ENCODE measurements around the gene SMARCA2. TPM values are rescaled to one million over a fixed set of nuclear protein-coding genes. Genes with fewer than 3 reads are reported as not detected.

The SMARCA2 gene
- total and polyA plus RNA-seq, 4 experiments from 2014 or later, result 18.5 to 245 (median 142) TPM

- Histone ChIP-seq H3K9me3 (ENCODE audit: control insufficient read depth in 1 of 2, low read length in 2 of 2) (no peaks in the 10 kb centered on the region), H3K4me1 (ENCODE audit: insufficient read depth, low read length) (no peaks in the 10 kb centered on the region), H3K27me3 (ENCODE audit: insufficient read depth, low read length) (no peaks in the 10 kb centered on the region), H3K4me3 (ENCODE audit: low read length in 2 of 2) (no peak overlapping the region), H3K36me3 (ENCODE audit: insufficient read depth, low read length) (no peaks in the 10 kb centered on the region), H3K27ac (ENCODE audit: low read depth, low read length) (no peak overlapping the region)
- DNase-seq, result no peak
- H3K4me1 Mint-ChIP-seq, result no peaks in the 10 kb centered on the region
- no peak overlapping the region for H3K4me3 Mint-ChIP-seq
- CTCF ChIA-PET (ENCODE audit: partially characterized antibody), result interaction anchor here (1.4 kb wide), 1 partner anchor 32 kb away, joined by 4 read pairs; no protein-coding TSS in a partner anchor
- H3K27ac Mint-ChIP-seq, result no peak overlapping the region
- POLR2A ChIA-PET (ENCODE audit: partially characterized antibody), result no interaction called here
- no peaks in the 10 kb centered on the region for H3K9me3 Mint-ChIP-seq
- intact Hi-C loops (cut with micrococcal nuclease), result no loop called here
- H3K27me3 Mint-ChIP-seq, result peaks cover 2 to 4% of the 10 kb centered on the region in 2 donors
- H3K36me3 Mint-ChIP-seq, result no peaks in the 10 kb centered on the region
Observed at GRCh38 chr9:1996156-1996555, 19.0 kb upstream of the SMARCA2 start.

- peaks cover 2 to 6% of the 10 kb centered on the region in 2 donors for H3K27me3 Mint-ChIP-seq
- POLR2A ChIA-PET (ENCODE audit: partially characterized antibody), result interaction anchor here (1.0 kb wide), 1 partner anchor 18 kb away, joined by 4 read pairs; the partner anchor contains the start of gene SMARCA2
- no peaks in the 10 kb centered on the region for H3K9me3 Mint-ChIP-seq
- no peaks in the 10 kb centered on the region for H3K36me3 Mint-ChIP-seq
- no peak overlapping the region for H3K4me3 ChIP-seq (ENCODE audit: low read length in 2 of 2)
- no peaks in the 10 kb centered on the region for H3K27me3 ChIP-seq (ENCODE audit: insufficient read depth, low read length)
- H3K27ac ChIP-seq (ENCODE audit: low read depth, low read length), result no peak overlapping the region
- no peak for DNase-seq
- no peaks in the 10 kb centered on the region for H3K36me3 ChIP-seq (ENCODE audit: insufficient read depth, low read length)
- H3K4me1 Mint-ChIP-seq, result no peaks in the 10 kb centered on the region
- CTCF ChIA-PET (ENCODE audit: partially characterized antibody), result no interaction called here
- intact Hi-C loops (cut with micrococcal nuclease), result no loop called here
- no peak overlapping the region for H3K27ac Mint-ChIP-seq
- H3K4me1 ChIP-seq (ENCODE audit: insufficient read depth, low read length), result no peaks in the 10 kb centered on the region
- no peak overlapping the region for H3K4me3 Mint-ChIP-seq
- H3K9me3 ChIP-seq (ENCODE audit: control insufficient read depth in 1 of 2, low read length in 2 of 2), result no peaks in the 10 kb centered on the region
Observed at GRCh38 chr9:1997646-1998045, 17.5 kb upstream of the SMARCA2 start.

GRCh38 chr9:1998111-1998510 is 17.0 kb upstream of the SMARCA2 start:
- H3K36me3 ChIP-seq (ENCODE audit: insufficient read depth, low read length), result no peaks in the 10 kb centered on the region
- H3K27ac Mint-ChIP-seq, result peak overlapping the region in 1 of 7 donors; percentile 24
- H3K27ac ChIP-seq (ENCODE audit: low read depth, low read length), result no peak overlapping the region
- no peaks in the 10 kb centered on the region for H3K36me3 Mint-ChIP-seq
- no peaks in the 10 kb centered on the region for H3K4me1 ChIP-seq (ENCODE audit: insufficient read depth, low read length)
- no peaks in the 10 kb centered on the region for H3K9me3 Mint-ChIP-seq
- intact Hi-C loops (cut with micrococcal nuclease), result no loop called here
- POLR2A ChIA-PET (ENCODE audit: partially characterized antibody), result interaction anchor here (1.0 kb wide), 1 partner anchor 17 kb away, joined by 4 read pairs; the partner anchor contains the start of gene SMARCA2
- CTCF ChIA-PET (ENCODE audit: partially characterized antibody), result no interaction called here
- H3K4me1 Mint-ChIP-seq, result no peaks in the 10 kb centered on the region
- no peak overlapping the region for H3K4me3 ChIP-seq (ENCODE audit: low read length in 2 of 2)
- H3K9me3 ChIP-seq (ENCODE audit: control insufficient read depth in 1 of 2, low read length in 2 of 2), result no peaks in the 10 kb centered on the region
- H3K27me3 ChIP-seq (ENCODE audit: insufficient read depth, low read length), result no peaks in the 10 kb centered on the region
- no peak for DNase-seq
- peaks cover 2 to 6% of the 10 kb centered on the region in 2 donors for H3K27me3 Mint-ChIP-seq
- no peak overlapping the region for H3K4me3 Mint-ChIP-seq

- CTCF ChIA-PET (ENCODE audit: partially characterized antibody), result interaction anchor here (0.9 kb wide), 1 partner anchor 68 kb away, joined by 3 read pairs; no protein-coding TSS in a partner anchor
- DNase-seq, result no peak
- no peaks in the 10 kb centered on the region for H3K36me3 ChIP-seq (ENCODE audit: insufficient read depth, low read length)
- no peaks in the 10 kb centered on the region for H3K9me3 Mint-ChIP-seq
- H3K4me1 ChIP-seq (ENCODE audit: insufficient read depth, low read length), result no peaks in the 10 kb centered on the region
- H3K4me3 Mint-ChIP-seq, result peak overlapping the region in 1 of 8 donors; percentile 48
- no peak overlapping the region for H3K27ac ChIP-seq (ENCODE audit: low read depth, low read length)
- no peak overlapping the region for H3K4me3 ChIP-seq (ENCODE audit: low read length in 2 of 2)
- no peak overlapping the region for H3K27ac Mint-ChIP-seq
- no peaks in the 10 kb centered on the region for H3K9me3 ChIP-seq (ENCODE audit: control insufficient read depth in 1 of 2, low read length in 2 of 2)
- no peaks in the 10 kb centered on the region for H3K36me3 Mint-ChIP-seq
- H3K27me3 Mint-ChIP-seq, result peaks cover 2 to 10% of the 10 kb centered on the region in 2 donors
- H3K27me3 ChIP-seq (ENCODE audit: insufficient read depth, low read length), result no peaks in the 10 kb centered on the region
- POLR2A ChIA-PET (ENCODE audit: partially characterized antibody), result no interaction called here
- peaks cover 0 to 6% (median 5%) of the 10 kb centered on the region in 4 donors for H3K4me1 Mint-ChIP-seq
- intact Hi-C loops (cut with micrococcal nuclease), result no loop called here
Observed at GRCh38 chr9:2000314-2000713, 14.8 kb upstream of the SMARCA2 start.

DNA sequence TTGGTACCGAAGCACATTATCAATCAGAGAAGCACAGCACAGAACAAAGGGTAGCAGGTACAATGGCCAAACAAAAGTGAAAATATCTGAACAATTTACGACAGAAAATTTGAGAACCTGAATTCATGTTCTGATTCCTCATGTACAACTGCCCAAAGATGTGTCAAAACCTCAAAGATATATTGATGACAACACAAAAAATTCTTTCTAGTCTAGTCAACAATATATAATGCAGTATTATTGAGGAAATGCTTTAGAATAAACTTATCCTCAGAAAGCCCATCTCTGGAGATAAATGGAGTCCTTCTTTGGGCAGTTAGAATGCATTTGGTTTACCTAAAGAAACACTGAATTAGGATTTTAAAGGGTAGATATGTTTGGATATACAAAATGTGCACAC is 6.8 kb upstream of the SMARCA2 start:
- Histone ChIP-seq H3K27me3 (ENCODE audit: insufficient read depth, low read length) (no peaks in the 10 kb centered on the region), H3K4me1 (ENCODE audit: insufficient read depth, low read length) (peaks cover 4% of the 10 kb centered on the region), H3K36me3 (ENCODE audit: insufficient read depth, low read length) (no peaks in the 10 kb centered on the region), H3K9me3 (ENCODE audit: control insufficient read depth in 1 of 2, low read length in 2 of 2) (no peaks in the 10 kb centered on the region), H3K27ac (ENCODE audit: low read depth, low read length) (no peak overlapping the region), H3K4me3 (ENCODE audit: low read length in 2 of 2) (no peak overlapping the region)
- Mint-ChIP-seq H3K4me1 (peaks cover 0 to 11% (median 6%) of the 10 kb centered on the region in 4 donors), H3K4me3 (no peak overlapping the region), H3K27me3 (peaks cover 0 to 6% of the 10 kb centered on the region in 2 donors), H3K9me3 (no peaks in the 10 kb centered on the region), H3K27ac (no peak overlapping the region), H3K36me3 (no peaks in the 10 kb centered on the region)
- POLR2A ChIA-PET (ENCODE audit: partially characterized antibody), result no interaction called here
- CTCF ChIA-PET (ENCODE audit: partially characterized antibody), result no interaction called here
- DNase-seq, result no peak
- intact Hi-C loops (cut with micrococcal nuclease), result no loop called here

- ChIA-PET CTCF (ENCODE audit: partially characterized antibody) (interaction anchor here (1.8 kb wide), 1 partner anchor 75 kb away, joined by 5 read pairs; no protein-coding TSS in a partner anchor), POLR2A (ENCODE audit: partially characterized antibody) (interaction anchor here (1.2 to 7.3 kb wide), 3 partner anchors 10 to 43 kb away, joined by 4 to 174 read pairs (median 5); no protein-coding TSS in a partner anchor)
- Mint-ChIP-seq H3K4me1 (peaks cover 0 to 14% (median 7%) of the 10 kb centered on the region in 4 donors), H3K27ac (peak overlapping the region in 2 of 7 donors; percentile 25 to 72), H3K4me3 (peak overlapping the region in 1 of 8 donors; percentile 7), H3K36me3 (peaks cover 0 to 14% of the 10 kb centered on the region in 2 donors), H3K9me3 (peaks cover 0 to 2% (median 0%) of the 10 kb centered on the region in 8 donors), H3K27me3 (peaks cover 0 to 2% of the 10 kb centered on the region in 2 donors)
- H3K9me3 ChIP-seq (ENCODE audit: control insufficient read depth in 1 of 2, low read length in 2 of 2), result no peaks in the 10 kb centered on the region
- no peaks in the 10 kb centered on the region for H3K27me3 ChIP-seq (ENCODE audit: insufficient read depth, low read length)
- no peak for DNase-seq
- no peak overlapping the region for H3K27ac ChIP-seq (ENCODE audit: low read depth, low read length)
- no peak overlapping the region for H3K4me3 ChIP-seq (ENCODE audit: low read length in 2 of 2)
- intact Hi-C loops (cut with micrococcal nuclease), result no loop called here
- H3K4me1 ChIP-seq (ENCODE audit: insufficient read depth, low read length), result peaks cover 10% of the 10 kb centered on the region
- no peaks in the 10 kb centered on the region for H3K36me3 ChIP-seq (ENCODE audit: insufficient read depth, low read length)
Observed at GRCh38 chr9:2012347-2012746, 2.8 kb upstream of the SMARCA2 start.

DNA sequence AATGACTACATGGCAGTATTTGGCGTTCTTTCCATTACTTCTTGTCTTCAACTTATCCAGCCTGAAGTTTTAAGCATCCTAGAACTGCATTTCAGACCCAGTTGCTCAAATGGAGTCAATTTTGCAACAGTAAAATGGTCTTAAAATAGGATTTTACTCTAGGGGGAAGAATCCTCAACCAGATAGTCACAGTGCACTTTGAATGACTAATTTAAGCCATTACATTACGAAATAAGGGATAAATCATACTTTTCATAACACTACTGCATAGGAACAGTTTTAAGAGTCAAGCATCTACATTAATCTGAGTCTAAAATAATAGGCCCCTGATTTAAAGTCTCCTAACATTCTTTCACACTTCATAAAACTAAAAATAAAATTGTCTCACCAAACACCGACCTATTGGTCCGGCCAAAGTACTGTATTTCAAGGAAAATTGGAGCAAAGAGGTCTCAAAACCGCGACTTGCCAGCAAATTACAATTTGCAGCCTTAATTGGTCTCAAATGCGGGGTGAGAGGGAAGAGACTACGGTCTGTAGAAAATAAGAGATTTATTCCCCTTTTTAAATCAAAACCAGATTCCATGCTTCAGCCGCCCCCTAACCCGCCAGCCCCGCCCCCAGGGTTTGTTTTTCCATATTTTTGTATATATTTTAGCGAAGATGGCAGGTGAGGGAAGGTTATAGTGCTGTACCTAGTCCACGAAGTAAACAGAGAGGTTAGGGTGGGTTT is 1.2 kb upstream of the SMARCA2 start:
- POLR2A ChIA-PET (ENCODE audit: partially characterized antibody), result interaction anchor here (0.7 to 7.3 kb wide), 11 partner anchors 10 to 1513 kb away, joined by 3 to 174 read pairs (median 6); partner anchors contain the start of gene RFX3
- H3K27me3 ChIP-seq (ENCODE audit: insufficient read depth, low read length), result no peaks in the 10 kb centered on the region

More for the DNA sequence above, 1.2 kb upstream of the SMARCA2 start:
- Histone ChIP-seq H3K27ac (ENCODE audit: low read depth, low read length) (peak overlapping the region; percentile 92), H3K36me3 (ENCODE audit: insufficient read depth, low read length) (no peaks in the 10 kb centered on the region), H3K9me3 (ENCODE audit: control insufficient read depth in 1 of 2, low read length in 2 of 2) (no peaks in the 10 kb centered on the region), H3K4me1 (ENCODE audit: insufficient read depth, low read length) (peaks cover 19% of the 10 kb centered on the region), H3K4me3 (ENCODE audit: low read length in 2 of 2) (peak overlapping the region; percentile 84 to 98)
- DNase-seq, result no peak
- Mint-ChIP-seq H3K4me1 (peaks cover 7 to 29% (median 15%) of the 10 kb centered on the region in 4 donors), H3K27me3 (peaks cover 0 to 3% of the 10 kb centered on the region in 2 donors), H3K4me3 (peak overlapping the region; percentile 95 to 100 (median 99)), H3K9me3 (peaks cover 0 to 8% (median 0%) of the 10 kb centered on the region in 8 donors), H3K27ac (peak overlapping the region in 4 of 7 donors; percentile 4 to 100 (median 98)), H3K36me3 (peaks cover 0 to 27% of the 10 kb centered on the region in 2 donors)
- intact Hi-C loops (cut with micrococcal nuclease), result loop anchor here (2.0 kb wide), 2 partner anchors 19 to 145 kb away; no protein-coding TSS in a partner anchor
- CTCF ChIA-PET (ENCODE audit: partially characterized antibody), result interaction anchor here (1.1 to 1.8 kb wide), 6 partner anchors 12 to 54 kb away, joined by 3 to 10 read pairs (median 4); no protein-coding TSS in a partner anchor

Measured in CD4-positive, alpha-beta memory T cell (primary cell).